IMR-90 (cell line): ENCODE data around the gene CA12.

Source experiments
- BHLHE40 ChIP-seq: fragments of 150-350 bp; IDR thresholded peaks from 2 replicates; pipeline ENCODE4 v1.6.1; 2016; ENCODE audit warnings: mild to moderate bottlenecking, low read depth, low read length
- CEBPB ChIP-seq: IDR thresholded peaks from 2 replicates; pipeline ENCODE4 v1.6.1; 2012; ENCODE audit warnings: low read depth, low read length, improper control_type of control experiment
- MAFK ChIP-seq: IDR thresholded peaks from 2 replicates; pipeline ENCODE4 v1.6.1; 2012; ENCODE audit warnings: low read depth, low read length, improper control_type of control experiment
- MAZ ChIP-seq: IDR thresholded peaks from 2 replicates; pipeline ENCODE4 v1.6.1; 2012; ENCODE audit warnings: low read depth, mild to moderate bottlenecking, low read length, improper control_type of control experiment, moderate library complexity, borderline replicate concordance
- MXI1 ChIP-seq: IDR thresholded peaks from 2 replicates; pipeline ENCODE4 v1.6.1; 2012; ENCODE audit warnings: low read depth, mild to moderate bottlenecking, low read length, moderate library complexity, borderline replicate concordance
- NFE2L2 ChIP-seq: fragments of 150-350 bp; IDR thresholded peaks from 2 replicates; pipeline ENCODE4 v1.6.1; 2016; ENCODE audit warnings: low read depth, mild to moderate bottlenecking, low read length
- POLR2A ChIP-seq: IDR thresholded peaks from 2 replicates; pipeline ENCODE4 v1.6.1; 2012; ENCODE audit warnings: mild to moderate bottlenecking, low read depth, low read length
- RAD21 ChIP-seq: IDR thresholded peaks from 2 replicates; pipeline ENCODE4 v1.6.1; 2012; ENCODE audit warnings: low read length, improper control_type of control experiment
- RCOR1 ChIP-seq: IDR thresholded peaks from 2 replicates; pipeline ENCODE4 v1.6.1; 2012; ENCODE audit warnings: mild to moderate bottlenecking, low read length, improper control_type of control experiment; ENCODE audit not compliant: insufficient replicate concordance
- RFX5 ChIP-seq: IDR thresholded peaks from 2 replicates; pipeline ENCODE4 v1.8.0; 2012; ENCODE audit warnings: low read depth, mild to moderate bottlenecking, low read length, moderate library complexity
- SMC3 ChIP-seq: fragments of 150-350 bp; IDR thresholded peaks from 2 replicates; pipeline ENCODE4 v1.6.1; 2016; ENCODE audit warnings: low read depth, mild to moderate bottlenecking, antibody characterized with exemption, low read length, moderate library complexity
- TF ChIP-seq, protein P1 (sequence below): conservative IDR thresholded peaks from 2 replicates; pipeline ENCODE4 v1.5.1; 2012; ENCODE audit warnings: mild to moderate bottlenecking, low read depth, low read length, improper control_type of control experiment
- TF ChIP-seq, protein P2 (sequence below): fragments of 150-350 bp; IDR thresholded peaks from 2 replicates; pipeline ENCODE4 v1.6.1; 2017; ENCODE audit warnings: mild to moderate bottlenecking, antibody characterized with exemption, low read length, low read depth
- TF ChIP-seq, protein P3 (sequence below): fragments of 150-350 bp; IDR thresholded peaks from 2 replicates; pipeline ENCODE4 v1.6.1; 2016; ENCODE audit warnings: low read depth, mild to moderate bottlenecking, low read length, moderate library complexity, borderline replicate concordance

DNA sequence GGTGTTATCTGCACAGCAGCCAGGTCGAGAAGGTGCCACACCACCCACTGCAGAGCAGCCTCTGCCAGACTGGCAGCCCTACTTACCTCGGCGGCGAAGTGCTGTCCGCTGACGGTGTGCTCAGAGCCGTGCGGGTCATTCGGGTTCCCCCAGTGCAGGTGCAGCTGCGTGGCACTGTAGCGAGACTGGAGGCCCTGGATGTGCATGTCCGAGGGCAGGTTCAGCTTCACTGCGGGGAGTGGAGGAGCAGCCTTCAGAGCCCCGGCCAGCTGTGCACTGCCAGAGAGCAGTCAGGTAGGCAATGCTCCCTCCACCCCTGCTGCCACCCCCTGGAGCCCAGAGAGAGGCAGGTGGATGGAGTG, 36.3 kb downstream of the CA12 start:
- TF ChIP-seq MAZ = no peak
- TF ChIP-seq, protein P1, sequence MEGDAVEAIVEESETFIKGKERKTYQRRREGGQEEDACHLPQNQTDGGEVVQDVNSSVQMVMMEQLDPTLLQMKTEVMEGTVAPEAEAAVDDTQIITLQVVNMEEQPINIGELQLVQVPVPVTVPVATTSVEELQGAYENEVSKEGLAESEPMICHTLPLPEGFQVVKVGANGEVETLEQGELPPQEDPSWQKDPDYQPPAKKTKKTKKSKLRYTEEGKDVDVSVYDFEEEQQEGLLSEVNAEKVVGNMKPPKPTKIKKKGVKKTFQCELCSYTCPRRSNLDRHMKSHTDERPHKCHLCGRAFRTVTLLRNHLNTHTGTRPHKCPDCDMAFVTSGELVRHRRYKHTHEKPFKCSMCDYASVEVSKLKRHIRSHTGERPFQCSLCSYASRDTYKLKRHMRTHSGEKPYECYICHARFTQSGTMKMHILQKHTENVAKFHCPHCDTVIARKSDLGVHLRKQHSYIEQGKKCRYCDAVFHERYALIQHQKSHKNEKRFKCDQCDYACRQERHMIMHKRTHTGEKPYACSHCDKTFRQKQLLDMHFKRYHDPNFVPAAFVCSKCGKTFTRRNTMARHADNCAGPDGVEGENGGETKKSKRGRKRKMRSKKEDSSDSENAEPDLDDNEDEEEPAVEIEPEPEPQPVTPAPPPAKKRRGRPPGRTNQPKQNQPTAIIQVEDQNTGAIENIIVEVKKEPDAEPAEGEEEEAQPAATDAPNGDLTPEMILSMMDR = no peak
- no peak for TF ChIP-seq MAFK
- TF ChIP-seq, protein P2, sequence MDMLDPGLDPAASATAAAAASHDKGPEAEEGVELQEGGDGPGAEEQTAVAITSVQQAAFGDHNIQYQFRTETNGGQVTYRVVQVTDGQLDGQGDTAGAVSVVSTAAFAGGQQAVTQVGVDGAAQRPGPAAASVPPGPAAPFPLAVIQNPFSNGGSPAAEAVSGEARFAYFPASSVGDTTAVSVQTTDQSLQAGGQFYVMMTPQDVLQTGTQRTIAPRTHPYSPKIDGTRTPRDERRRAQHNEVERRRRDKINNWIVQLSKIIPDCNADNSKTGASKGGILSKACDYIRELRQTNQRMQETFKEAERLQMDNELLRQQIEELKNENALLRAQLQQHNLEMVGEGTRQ = no peak
- TF ChIP-seq POLR2A = no peak
- no peak for TF ChIP-seq CEBPB
- TF ChIP-seq MXI1 = no peak
- no peak for TF ChIP-seq RFX5
- no peak for TF ChIP-seq BHLHE40
- TF ChIP-seq NFE2L2 = no peak
- TF ChIP-seq SMC3 = no peak
- no peak for TF ChIP-seq RCOR1
- TF ChIP-seq, protein P3, sequence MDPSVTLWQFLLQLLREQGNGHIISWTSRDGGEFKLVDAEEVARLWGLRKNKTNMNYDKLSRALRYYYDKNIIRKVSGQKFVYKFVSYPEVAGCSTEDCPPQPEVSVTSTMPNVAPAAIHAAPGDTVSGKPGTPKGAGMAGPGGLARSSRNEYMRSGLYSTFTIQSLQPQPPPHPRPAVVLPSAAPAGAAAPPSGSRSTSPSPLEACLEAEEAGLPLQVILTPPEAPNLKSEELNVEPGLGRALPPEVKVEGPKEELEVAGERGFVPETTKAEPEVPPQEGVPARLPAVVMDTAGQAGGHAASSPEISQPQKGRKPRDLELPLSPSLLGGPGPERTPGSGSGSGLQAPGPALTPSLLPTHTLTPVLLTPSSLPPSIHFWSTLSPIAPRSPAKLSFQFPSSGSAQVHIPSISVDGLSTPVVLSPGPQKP = no peak
- TF ChIP-seq RAD21 = no peak
